Upper lobe of left lung (tissue), 4 donors: ENCODE results near the gene TMEM250.
A peak's percentile ranks its signal among the peaks of the same experiment; 100 is the strongest.

Source experiments
- CTCF ChIP-seq, 6 experiments: fragments of 450-650 bp in 4 of 6; fragments of 200-600 bp in 2 of 6; sonication (generic) in 2 of 6; IDR thresholded peaks; one replicate each; pipeline ENCODE4 v1.5.1; 2016 to 2019; ENCODE audit warnings: antibody characterized with exemption in 6 of 6
- EP300 ChIP-seq, 4 donors: sonication (generic); formaldehyde crosslinking; IDR thresholded peaks; one replicate each; pipeline ENCODE4 v1.5.1; 2017; ENCODE audit warnings: antibody characterized with exemption in 4 of 4, control low read depth in 2 of 4
- POLR2A ChIP-seq, 4 donors: fragments of 450-650 bp; IDR thresholded peaks; one replicate each; pipeline ENCODE4 v1.5.1; 2016 to 2017; ENCODE audit warnings: antibody characterized with exemption in 4 of 4, mild to moderate bottlenecking in 2 of 4
- POLR2AphosphoS5 ChIP-seq, 2 donors: sonication (generic); formaldehyde crosslinking; IDR thresholded peaks; one replicate each; pipeline ENCODE4 v1.5.1; 2017; ENCODE audit warnings: antibody characterized with exemption in 2 of 2

- no peak for TF ChIP-seq POLR2A (IDR thresholded peaks at IDR 0.05)
- no peak for TF ChIP-seq CTCF (IDR thresholded peaks at IDR 0.05)
- TF ChIP-seq POLR2AphosphoS5 (IDR thresholded peaks at IDR 0.05) = peak in 1 of 2 donors; percentile 7
- no peak for TF ChIP-seq EP300 (IDR thresholded peaks at IDR 0.05)
These were observed 29.6 kb downstream of the TMEM250 start for GRCh38 chr9:136088939-136089696.
